ENCODE results near the gene PHB1. TPM values are rescaled to one million over a fixed set of nuclear protein-coding genes. Genes with fewer than 3 reads are reported as not detected.

Gene PHB1
- polyA plus RNA-seq, 1 experiment, result 228 TPM

DNA sequence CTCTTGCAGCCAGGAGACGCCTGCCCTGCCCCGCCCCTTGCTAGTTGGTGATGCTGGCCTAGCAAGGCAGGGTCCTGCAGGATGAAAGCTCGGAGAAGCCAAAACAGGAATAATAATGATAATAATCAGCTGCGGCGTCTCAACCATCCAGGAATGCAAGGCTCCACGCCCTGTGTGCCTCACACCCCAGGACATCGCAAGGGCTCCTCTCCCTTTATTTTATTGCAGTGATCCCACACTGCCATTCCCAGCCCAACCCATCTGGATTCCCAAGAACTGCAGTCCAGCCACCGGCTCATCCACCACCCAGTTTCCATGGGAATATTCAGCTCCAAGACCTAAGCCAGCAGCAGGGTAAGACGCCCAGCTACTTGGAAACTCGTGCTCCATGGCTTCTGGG lies 31.6 kb downstream of the PHB1 start:
- CTCF ChIA-PET, result no interaction called here
- peaks cover 6% of the 10 kb centered on the region for H3K27me3 ChIP-seq (ENCODE audit: control insufficient read depth, insufficient read depth, low read length)
- DNase-seq (ENCODE audit: low read depth, low spot score), result no peak
- POLR2A ChIA-PET, result no interaction called here
- peaks cover 10% of the 10 kb centered on the region; the same call in 1 of the 2 replicates for H3K9me3 ChIP-seq (ENCODE audit: control insufficient read depth, insufficient read depth, low read length)
- no peak overlapping the region for H3K4me3 ChIP-seq (ENCODE audit: low read depth, low read length)
- no peak overlapping the region for H3K27ac ChIP-seq (ENCODE audit: low read depth, low read length)
- TF ChIP-seq, protein P1, sequence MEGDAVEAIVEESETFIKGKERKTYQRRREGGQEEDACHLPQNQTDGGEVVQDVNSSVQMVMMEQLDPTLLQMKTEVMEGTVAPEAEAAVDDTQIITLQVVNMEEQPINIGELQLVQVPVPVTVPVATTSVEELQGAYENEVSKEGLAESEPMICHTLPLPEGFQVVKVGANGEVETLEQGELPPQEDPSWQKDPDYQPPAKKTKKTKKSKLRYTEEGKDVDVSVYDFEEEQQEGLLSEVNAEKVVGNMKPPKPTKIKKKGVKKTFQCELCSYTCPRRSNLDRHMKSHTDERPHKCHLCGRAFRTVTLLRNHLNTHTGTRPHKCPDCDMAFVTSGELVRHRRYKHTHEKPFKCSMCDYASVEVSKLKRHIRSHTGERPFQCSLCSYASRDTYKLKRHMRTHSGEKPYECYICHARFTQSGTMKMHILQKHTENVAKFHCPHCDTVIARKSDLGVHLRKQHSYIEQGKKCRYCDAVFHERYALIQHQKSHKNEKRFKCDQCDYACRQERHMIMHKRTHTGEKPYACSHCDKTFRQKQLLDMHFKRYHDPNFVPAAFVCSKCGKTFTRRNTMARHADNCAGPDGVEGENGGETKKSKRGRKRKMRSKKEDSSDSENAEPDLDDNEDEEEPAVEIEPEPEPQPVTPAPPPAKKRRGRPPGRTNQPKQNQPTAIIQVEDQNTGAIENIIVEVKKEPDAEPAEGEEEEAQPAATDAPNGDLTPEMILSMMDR (IDR thresholded peaks at IDR 0.05; ENCODE audit: low read depth, low read length), result no peak

DNA sequence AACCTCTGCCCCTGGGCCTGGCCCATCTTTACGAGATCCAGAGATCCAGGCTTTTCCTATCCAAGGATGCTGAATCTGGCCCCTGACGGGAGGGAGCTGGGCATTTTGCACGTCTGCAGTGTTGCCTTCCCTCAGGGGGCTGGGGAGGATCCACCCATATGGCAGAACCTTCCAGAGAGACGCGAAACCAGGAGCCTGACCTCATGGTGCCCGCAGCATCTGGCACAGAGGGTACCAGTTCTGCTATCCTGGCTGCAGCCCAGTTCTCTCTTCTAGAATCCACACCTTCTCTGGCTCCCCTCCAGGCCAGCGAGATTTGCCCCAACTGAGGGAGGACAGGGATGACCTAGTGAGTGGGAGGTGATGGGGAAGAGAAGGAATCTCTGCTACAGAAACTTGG lies 32.1 kb downstream of the PHB1 start:
- TF ChIP-seq, protein P1 (IDR thresholded peaks at IDR 0.05; ENCODE audit: low read depth, low read length), result no peak
- H3K27me3 ChIP-seq (ENCODE audit: control insufficient read depth, insufficient read depth, low read length), result peaks cover 6% of the 10 kb centered on the region
- no peak for DNase-seq (ENCODE audit: low read depth, low spot score)
- CTCF ChIA-PET, result no interaction called here
- peaks cover 13% of the 10 kb centered on the region; the same call in 1 of the 2 replicates for H3K9me3 ChIP-seq (ENCODE audit: control insufficient read depth, insufficient read depth, low read length)
- H3K27ac ChIP-seq (ENCODE audit: low read depth, low read length), result no peak overlapping the region
- POLR2A ChIA-PET, result no interaction called here
- H3K4me3 ChIP-seq (ENCODE audit: low read depth, low read length), result no peak overlapping the region

DNA sequence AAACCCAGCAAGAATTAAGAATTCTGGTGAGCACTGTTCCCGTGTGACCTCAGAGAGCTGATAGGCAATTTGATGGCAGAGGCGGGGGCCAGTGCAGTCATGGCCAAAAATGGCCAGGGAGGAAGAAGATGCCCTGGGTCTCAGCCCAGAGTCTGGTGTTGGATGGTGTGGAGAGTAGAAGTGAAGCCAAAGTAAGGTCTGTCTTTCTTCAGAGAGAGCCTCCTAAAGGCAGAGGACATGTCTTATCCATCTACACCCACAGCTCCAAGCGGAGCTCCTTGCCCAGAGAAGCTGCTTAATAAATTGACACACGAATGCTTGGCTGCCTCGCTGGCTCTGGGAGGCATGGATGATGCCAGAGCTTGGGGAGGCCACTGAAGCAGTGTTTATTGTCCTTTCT lies 32.9 kb downstream of the PHB1 start:
- Histone ChIP-seq H3K27ac (ENCODE audit: low read depth, low read length) (no peak overlapping the region), H3K4me3 (ENCODE audit: low read depth, low read length) (no peak overlapping the region), H3K27me3 (ENCODE audit: control insufficient read depth, insufficient read depth, low read length) (peaks cover 6% of the 10 kb centered on the region), H3K9me3 (ENCODE audit: control insufficient read depth, insufficient read depth, low read length) (peaks cover 13% of the 10 kb centered on the region; the same call in 1 of the 2 replicates)
- CTCF ChIA-PET, result interaction anchor here (1.1 kb wide), 1 partner anchor 47 kb away, joined by 3 read pairs; no protein-coding TSS in a partner anchor
- POLR2A ChIA-PET, result no interaction called here
- no peak for DNase-seq (ENCODE audit: low read depth, low spot score)
- TF ChIP-seq, protein P1 (IDR thresholded peaks at IDR 0.05; ENCODE audit: low read depth, low read length), result no peak

DNA sequence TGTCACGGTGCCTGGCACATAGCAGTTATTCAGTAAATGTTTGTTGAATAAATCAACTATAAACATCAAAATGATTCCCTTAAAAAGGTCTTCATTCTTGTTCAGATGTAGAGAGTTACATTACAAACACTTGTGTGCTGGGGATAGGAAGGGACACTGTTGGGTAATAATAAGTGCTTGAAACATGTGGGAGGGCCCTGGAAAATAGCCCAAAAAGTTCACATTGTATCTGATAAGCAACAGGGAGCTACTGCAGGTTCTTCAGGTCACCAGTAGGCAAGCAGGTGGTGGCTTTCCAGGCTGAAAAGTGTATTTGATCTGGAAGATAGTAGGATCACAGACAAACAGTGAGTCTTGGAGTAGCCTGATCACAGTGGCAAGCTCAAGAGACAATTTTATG lies 33.6 kb downstream of the PHB1 start:
- Histone ChIP-seq H3K27me3 (ENCODE audit: control insufficient read depth, insufficient read depth, low read length) (peaks cover 6% of the 10 kb centered on the region), H3K27ac (ENCODE audit: low read depth, low read length) (no peak overlapping the region), H3K4me3 (ENCODE audit: low read depth, low read length) (no peak overlapping the region), H3K9me3 (ENCODE audit: control insufficient read depth, insufficient read depth, low read length) (peaks cover 13% of the 10 kb centered on the region; the same call in 1 of the 2 replicates)
- TF ChIP-seq, protein P1 (IDR thresholded peaks at IDR 0.05; ENCODE audit: low read depth, low read length), result no peak
- DNase-seq (ENCODE audit: low read depth, low spot score), result no peak
- ChIA-PET CTCF (interaction anchor here (0.6 to 1.1 kb wide), 3 partner anchors 15 to 66 kb away, joined by 3 to 11 read pairs (median 3); no protein-coding TSS in a partner anchor), POLR2A (no interaction called here)

DNA sequence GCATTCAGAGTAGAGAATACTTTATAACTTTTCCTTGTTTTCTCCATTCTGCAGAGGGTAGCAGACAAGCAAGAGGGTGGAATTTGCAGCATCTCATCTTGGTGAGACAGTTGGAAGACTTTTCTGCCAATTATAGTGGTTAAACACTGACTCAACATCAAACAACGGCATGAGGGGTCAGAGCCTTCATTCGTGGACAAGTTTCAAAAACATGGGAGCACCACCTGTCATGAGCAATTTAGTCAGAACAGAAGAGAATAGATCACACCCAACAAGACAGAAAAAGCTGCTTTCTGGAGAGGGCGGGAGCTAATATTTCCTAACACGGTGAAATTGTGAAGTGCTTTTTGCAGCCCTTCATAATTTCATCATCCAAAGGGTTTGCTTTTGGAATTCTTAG lies 34.8 kb downstream of the PHB1 start:
- Histone ChIP-seq H3K27me3 (ENCODE audit: control insufficient read depth, insufficient read depth, low read length) (peaks cover 6% of the 10 kb centered on the region), H3K4me3 (ENCODE audit: low read depth, low read length) (no peak overlapping the region), H3K9me3 (ENCODE audit: control insufficient read depth, insufficient read depth, low read length) (peaks cover 13% of the 10 kb centered on the region; the same call in 1 of the 2 replicates), H3K27ac (ENCODE audit: low read depth, low read length) (peak overlapping the region; percentile 21)
- CTCF ChIA-PET, result interaction anchor here (1.1 kb wide), 1 partner anchor 65 kb away, joined by 3 read pairs; no protein-coding TSS in a partner anchor
- DNase-seq (ENCODE audit: low read depth, low spot score), result no peak
- TF ChIP-seq, protein P1 (IDR thresholded peaks at IDR 0.05; ENCODE audit: low read depth, low read length), result no peak
- POLR2A ChIA-PET, result no interaction called here
